GM12892 (cell line): Measurements from ENCODE around the gene NPBWR2.

ENCODE experiments used
- POLR2A ChIP-seq: IDR thresholded peaks from 2 replicates; pipeline ENCODE4 v1.6.1; 2011; ENCODE audit warnings: low read depth, low read length, control low read depth
- TAF1 ChIP-seq: IDR thresholded peaks from 2 replicates; pipeline ENCODE4 v1.6.1; 2011; ENCODE audit warnings: low read depth, mild to moderate bottlenecking, control low read depth, low read length, borderline replicate concordance

DNA sequence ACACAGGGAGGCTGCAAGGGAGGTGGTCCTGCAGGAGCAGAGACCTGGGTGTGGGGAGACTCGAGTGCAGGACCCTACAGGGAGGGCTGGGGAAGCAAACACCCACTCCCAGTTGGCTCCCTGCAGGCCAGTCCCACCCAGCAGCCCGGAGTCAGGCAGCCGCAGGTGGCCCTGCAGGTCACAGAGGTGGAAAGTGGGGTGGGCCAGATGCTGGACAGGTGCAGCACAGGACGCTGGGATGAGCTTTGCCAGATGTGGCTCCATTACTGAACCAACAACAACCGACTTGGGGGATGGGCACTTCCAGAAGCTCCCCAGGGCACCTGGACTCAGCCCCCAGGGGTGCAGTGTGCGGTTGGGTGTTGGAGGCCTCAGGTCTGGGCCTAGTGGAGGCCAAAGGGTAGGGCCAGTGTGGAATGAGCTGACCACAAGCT lies 30.2 kb upstream of the NPBWR2 start:
- TF ChIP-seq POLR2A (no peak), TAF1 (no peak)
